22Rv1 (cell line): ENCODE measurements around the gene NDST3.

Source experiments
- H3K27ac ChIP-seq: fragments of 450-650 bp; 2 replicates; pipeline ENCODE4 v1.5.1; 2017
- CTCF ChIP-seq: fragments of 450-650 bp; IDR thresholded peaks from 2 replicates; pipeline ENCODE4 v1.5.1; 2017; ENCODE audit warnings: mild to moderate bottlenecking
- ZFX ChIP-seq: fragments of 450-650 bp; IDR thresholded peaks from 2 replicates; pipeline ENCODE4 v1.6.1; 2017; ENCODE audit warnings: antibody characterized with exemption, borderline replicate concordance

NDST3 gene

DNA sequence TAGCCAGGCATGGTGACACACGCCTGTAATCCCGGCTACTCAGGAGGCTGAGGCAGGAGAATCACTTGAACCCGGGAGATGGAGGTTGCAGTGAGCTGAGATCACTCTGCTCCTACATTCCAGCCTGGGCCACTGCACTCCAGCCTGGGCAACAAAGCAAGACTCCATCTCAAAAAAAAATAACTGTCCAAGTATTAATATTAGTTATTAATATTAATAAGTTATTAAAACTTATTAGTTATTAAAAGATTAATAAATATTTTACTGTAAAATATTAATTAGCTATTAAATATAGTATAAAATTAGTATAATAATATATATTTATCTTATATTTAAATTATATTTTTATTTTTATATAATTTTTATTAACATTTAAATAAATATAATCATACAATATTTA, 19.5 kb upstream of the NDST3 start:
- H3K27ac ChIP-seq: no peak overlapping the region
- TF ChIP-seq CTCF (no peak), ZFX (no peak)

GRCh38 chr4:118018381-118019145, 15.7 kb upstream of the NDST3 start:
- TF ChIP-seq ZFX (no peak), CTCF (no peak)
- H3K27ac ChIP-seq: no peak overlapping the region

DNA sequence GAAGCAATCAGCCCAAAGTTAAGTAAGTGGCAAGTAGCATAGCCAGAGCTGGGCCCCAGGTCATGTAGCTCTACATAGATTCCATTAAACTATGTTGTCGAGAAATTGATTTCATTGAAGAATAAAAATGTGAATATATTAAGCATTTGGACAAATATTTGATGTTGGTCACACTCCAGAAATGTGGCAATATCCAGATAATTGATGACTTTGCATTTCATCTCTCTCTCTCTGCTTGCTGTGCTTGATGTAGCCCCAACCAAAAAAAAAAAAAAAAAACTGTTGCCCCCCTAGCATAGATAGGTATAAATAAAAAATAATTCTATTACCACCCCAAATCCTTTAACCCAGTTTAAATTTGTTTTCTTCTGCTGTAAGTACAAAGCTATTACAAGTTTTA, 7.5 kb upstream of the NDST3 start:
- no peak overlapping the region for H3K27ac ChIP-seq
- TF ChIP-seq CTCF: no peak
- no peak for TF ChIP-seq ZFX

DNA sequence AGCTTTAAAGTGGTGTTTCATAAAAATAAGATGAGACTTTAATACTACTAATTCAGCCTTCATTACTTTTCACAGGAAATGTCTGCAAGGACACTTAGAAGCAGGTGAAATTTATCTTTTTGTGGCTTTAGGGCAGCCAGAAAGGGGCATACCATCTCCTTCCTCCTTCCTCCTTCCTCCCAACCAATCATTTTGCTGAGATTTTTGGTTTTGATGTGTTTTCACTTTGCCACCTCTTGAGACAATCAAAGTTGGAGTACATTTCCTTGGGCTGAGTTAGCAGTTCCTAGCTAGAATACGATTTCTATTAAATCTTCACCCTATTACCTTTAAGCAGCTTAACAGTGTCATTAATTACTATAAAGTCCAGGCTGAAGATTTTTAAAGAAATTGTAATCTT, 5.1 kb upstream of the NDST3 start:
- H3K27ac ChIP-seq: no peak overlapping the region
- no peak for TF ChIP-seq CTCF
- TF ChIP-seq ZFX: no peak

DNA sequence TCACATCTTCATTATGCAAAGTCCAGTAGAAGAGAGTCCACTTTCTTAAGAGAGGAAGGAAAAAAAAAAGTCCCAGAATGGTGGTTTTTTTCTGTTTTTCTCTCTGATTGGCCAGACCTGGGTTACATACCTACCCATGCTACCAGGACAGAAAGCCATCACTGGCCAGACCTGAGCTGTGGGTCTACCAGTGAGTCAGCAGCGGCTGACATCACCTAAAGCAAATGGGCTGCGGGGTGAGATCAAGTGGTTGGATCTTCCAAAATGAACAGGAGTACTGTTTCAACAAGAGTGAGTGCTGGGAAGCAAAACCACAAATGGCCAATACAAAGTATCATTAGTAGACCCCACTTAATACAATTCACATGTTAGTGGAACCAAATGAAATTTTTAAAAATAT, 1.6 kb upstream of the NDST3 start:
- H3K27ac ChIP-seq: peak overlapping the region; percentile 55
- TF ChIP-seq CTCF: no peak
- TF ChIP-seq ZFX: no peak

GRCh38 chr4:118033148-118034052, 886 bp upstream of the NDST3 start:
- peak overlapping the region; percentile 55 for H3K27ac ChIP-seq
- no peak for TF ChIP-seq ZFX
- TF ChIP-seq CTCF: no peak

- H3K27ac ChIP-seq: no peak overlapping the region
- no peak for TF ChIP-seq CTCF
- TF ChIP-seq ZFX: no peak
Measured at GRCh38 chr4:118035309-118035708, 1.0 kb downstream of the NDST3 start.
